ENCODE measurements around the gene AGO4.
"Not testable (repeated sequence)": the region's sequence is repeated elsewhere in the genome, so short reads cannot be mapped to it uniquely, and the experiment has no call there.

AGO4 gene

DNA sequence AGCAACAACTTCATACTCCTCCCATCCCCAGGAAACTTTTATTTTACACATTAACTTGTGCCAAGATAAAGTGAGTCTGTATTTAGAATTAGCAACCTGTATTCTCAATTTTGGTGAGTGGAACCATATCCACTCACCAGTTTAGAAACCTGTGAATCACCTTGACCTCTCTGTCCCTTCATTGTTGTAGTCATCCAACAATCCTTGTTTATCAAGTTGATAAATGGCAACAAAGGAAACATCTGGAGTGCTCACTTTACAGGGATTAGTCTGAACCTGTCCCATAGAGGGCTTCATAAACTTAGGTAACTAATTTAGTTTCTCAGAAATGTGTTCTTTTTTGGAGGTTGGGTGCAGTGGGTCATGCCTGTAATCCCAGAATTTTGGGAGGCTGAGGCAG is 34.1 kb upstream of the AGO4 start:
- no peak for TF ChIP-seq BHLHE40 (IDR thresholded peaks at IDR 0.05; ENCODE audit: borderline replicate concordance)
- ChIA-PET CTCF (no interaction called here), POLR2A (no interaction called here)
- DNase-seq (ENCODE audit: extremely low spot score): no peak

DNA sequence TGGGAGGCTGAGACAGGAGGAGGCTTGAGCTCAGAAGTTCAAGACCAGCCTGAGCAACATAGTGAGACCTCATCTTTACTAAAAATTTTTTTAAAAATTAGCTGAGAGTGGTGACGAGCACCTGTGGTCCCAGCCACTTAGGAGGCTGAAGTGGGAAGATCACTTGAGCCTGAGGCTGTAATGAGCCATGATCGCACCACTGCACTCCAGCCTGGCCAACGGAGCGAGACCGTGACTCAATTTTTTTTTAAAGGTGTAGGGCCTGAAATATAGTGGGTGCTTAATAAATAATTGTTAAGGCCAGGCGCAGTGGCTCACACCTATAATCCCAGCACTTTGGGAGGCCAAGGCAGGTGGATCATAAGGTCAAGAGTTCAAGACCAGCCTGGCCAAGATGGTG is 31.6 kb upstream of the AGO4 start:
- DNase-seq (ENCODE audit: extremely low spot score); POLR2A ChIA-PET: not testable (repeated sequence)
- CTCF ChIA-PET: interaction anchor here (1.9 kb wide), 1 partner anchor 60 kb away, joined by 6 read pairs; no protein-coding TSS in a partner anchor

DNA sequence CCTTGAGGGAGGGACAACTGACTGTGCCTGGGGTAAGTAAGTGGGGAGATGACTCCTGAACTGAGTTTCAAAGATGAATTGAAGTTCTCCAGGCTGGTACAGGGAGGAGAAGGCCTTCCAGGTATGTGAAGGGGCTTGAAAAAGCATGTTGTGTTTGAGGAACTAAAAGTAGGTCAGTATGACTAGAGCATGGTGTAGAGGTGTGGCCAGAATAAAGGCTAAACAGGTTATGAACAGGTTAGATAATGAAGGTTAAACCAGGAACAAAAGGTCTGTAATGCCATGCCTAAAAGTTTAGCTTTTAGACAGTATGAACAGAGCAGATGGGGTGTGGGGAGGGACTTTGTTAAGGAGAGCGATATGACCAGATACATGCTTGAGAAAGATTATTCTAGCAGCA is 30.7 kb upstream of the AGO4 start:
- ChIA-PET CTCF (interaction anchor here (0.9 to 1.9 kb wide), 2 partner anchors 61 to 208 kb away, joined by 4 to 6 read pairs; no protein-coding TSS in a partner anchor), POLR2A (interaction anchor here (1.0 to 1.2 kb wide), 2 partner anchors 8 to 26 kb away, joined by 3 to 6 read pairs; no protein-coding TSS in a partner anchor)
- no peak for TF ChIP-seq HDGF (IDR thresholded peaks at IDR 0.05; ENCODE audit: borderline replicate concordance)
- no peak for TF ChIP-seq LEF1 (IDR thresholded peaks at IDR 0.05; ENCODE audit: borderline replicate concordance)
- no peak for TF ChIP-seq ZNF384 (IDR thresholded peaks at IDR 0.05)
- no peak for TF ChIP-seq FOXM1 (IDR thresholded peaks at IDR 0.05; ENCODE audit: borderline replicate concordance)
- TF ChIP-seq TARDBP (IDR thresholded peaks at IDR 0.05): no peak
- TF ChIP-seq SUZ12 (IDR thresholded peaks at IDR 0.05): no peak
- TF ChIP-seq FOXK2 (IDR thresholded peaks at IDR 0.05): no peak
- TF ChIP-seq, protein P1, sequence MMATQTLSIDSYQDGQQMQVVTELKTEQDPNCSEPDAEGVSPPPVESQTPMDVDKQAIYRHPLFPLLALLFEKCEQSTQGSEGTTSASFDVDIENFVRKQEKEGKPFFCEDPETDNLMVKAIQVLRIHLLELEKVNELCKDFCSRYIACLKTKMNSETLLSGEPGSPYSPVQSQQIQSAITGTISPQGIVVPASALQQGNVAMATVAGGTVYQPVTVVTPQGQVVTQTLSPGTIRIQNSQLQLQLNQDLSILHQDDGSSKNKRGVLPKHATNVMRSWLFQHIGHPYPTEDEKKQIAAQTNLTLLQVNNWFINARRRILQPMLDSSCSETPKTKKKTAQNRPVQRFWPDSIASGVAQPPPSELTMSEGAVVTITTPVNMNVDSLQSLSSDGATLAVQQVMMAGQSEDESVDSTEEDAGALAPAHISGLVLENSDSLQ (IDR thresholded peaks at IDR 0.05): no peak
- no peak for TF ChIP-seq CTBP1 (IDR thresholded peaks at IDR 0.05; ENCODE audit: borderline replicate concordance)
- DNase-seq (ENCODE audit: extremely low spot score): no peak

DNA sequence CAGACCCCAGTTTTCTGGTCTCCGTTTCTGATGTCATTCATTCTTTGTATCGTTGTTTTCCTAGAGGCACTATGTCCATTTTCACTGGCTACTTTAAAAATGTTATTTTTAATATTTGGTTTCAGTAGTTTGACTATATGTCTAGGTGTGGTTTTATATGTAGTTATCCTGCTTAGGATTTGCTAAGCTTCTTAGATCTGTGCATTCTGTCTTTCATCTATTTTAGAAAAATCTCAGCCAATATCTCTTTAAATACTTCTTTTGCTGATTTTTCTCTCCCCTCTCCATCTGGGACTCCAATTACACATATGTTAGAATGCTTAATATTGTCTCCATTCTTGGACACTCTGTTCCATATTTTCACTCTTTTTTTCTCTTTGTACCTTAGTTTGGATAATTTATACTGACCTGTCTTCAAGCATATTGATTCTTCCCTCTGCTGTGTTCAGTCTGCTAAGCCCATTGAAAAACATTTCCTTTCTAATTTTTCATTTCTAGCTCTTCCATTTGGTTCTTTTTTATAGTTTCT is 24.7 kb upstream of the AGO4 start:
- ChIA-PET POLR2A (interaction anchor here (1.0 kb wide), 1 partner anchor 13 kb away, joined by 5 read pairs; the partner anchor contains the start of gene CLSPN), CTCF (no interaction called here)
- TF ChIP-seq ARNT (IDR thresholded peaks at IDR 0.05) (no peak), BHLHE40 (IDR thresholded peaks at IDR 0.05; ENCODE audit: borderline replicate concordance) (no peak), ELF4 (IDR thresholded peaks at IDR 0.05) (no peak), TARDBP (IDR thresholded peaks at IDR 0.05) (no peak), FOXK2 (IDR thresholded peaks at IDR 0.05) (no peak), FOXA1 (IDR thresholded peaks at IDR 0.05) (no peak), CTBP1 (IDR thresholded peaks at IDR 0.05; ENCODE audit: borderline replicate concordance) (no peak), NFRKB (IDR thresholded peaks at IDR 0.05) (no peak), L3MBTL2 (conservative IDR thresholded peaks at IDR 0.05) (no peak), SP1 (IDR thresholded peaks at IDR 0.05) (no peak)
- TF ChIP-seq, protein P1 (IDR thresholded peaks at IDR 0.05): no peak
- no peak for DNase-seq (ENCODE audit: extremely low spot score)

DNA sequence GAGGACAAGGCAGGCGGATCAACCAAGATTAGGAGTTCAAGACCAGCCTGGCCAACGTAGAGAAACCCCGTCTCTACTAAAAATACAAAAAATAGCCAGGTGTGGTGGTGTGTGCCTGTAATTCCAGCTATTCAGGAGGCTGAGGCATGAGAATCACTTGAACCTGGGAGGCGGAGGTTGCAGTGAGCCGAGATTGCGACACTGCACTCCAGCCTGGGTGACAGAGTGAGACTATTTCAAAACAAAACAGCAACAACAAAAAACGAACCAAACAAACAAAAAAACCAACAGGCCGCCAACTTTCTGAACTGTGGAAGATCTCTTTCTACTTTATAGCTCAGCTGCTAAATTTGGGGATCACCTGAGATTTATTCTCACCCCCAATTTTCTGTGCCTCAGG is 23.5 kb upstream of the AGO4 start:
- CTCF ChIA-PET; DNase-seq (ENCODE audit: extremely low spot score): not testable (repeated sequence)
- POLR2A ChIA-PET: interaction anchor here (0.8 kb wide), 1 partner anchor 14 kb away, joined by 3 read pairs; the partner anchor contains the start of gene CLSPN

DNA sequence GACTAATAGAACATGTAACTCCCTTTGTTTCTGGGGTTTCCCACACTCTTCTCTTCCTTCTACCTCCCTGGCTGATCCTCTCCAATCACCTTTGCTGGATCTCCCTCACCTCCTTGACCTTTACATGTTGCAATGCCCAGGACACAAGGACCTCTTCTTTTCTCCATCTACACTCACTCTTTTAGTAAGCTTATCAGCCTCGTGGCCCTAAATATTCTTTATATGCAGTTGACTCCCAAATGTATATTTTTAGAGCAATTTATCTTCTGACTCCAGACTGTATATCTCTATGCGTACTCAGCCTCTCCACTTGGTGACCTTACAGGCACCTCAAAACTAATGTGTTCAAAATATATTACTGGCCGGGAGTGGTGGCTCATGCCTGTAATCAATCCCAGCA is 19.7 kb upstream of the AGO4 start:
- DNase-seq (ENCODE audit: extremely low spot score): no peak
- ChIA-PET CTCF (no interaction called here), POLR2A (interaction anchor here (1.3 kb wide), 1 partner anchor 18 kb away, joined by 3 read pairs; the partner anchor contains the start of gene CLSPN)
- TF ChIP-seq FOXK2 (IDR thresholded peaks at IDR 0.05) (no peak), ARNT (IDR thresholded peaks at IDR 0.05) (no peak), FOXM1 (IDR thresholded peaks at IDR 0.05; ENCODE audit: borderline replicate concordance) (no peak)

DNA sequence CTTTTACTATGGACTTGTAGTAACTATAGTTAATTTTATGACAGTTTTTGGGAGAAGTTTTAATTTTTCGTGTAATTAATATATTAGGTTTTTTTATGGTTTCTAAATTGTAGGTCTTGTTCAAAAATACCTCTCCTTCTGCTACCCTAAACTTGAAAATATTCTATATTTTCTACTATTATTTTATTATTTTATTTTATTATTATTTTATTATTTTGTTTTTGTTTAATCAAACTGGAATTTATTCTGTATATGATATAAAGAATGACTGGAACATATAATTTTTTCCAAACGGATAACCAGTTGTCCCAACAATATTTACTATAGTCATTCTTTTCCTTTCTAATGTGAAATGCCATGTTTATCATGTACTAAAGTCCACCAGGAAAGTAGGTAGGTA is 17.1 kb upstream of the AGO4 start:
- no peak for TF ChIP-seq TARDBP (IDR thresholded peaks at IDR 0.05)
- TF ChIP-seq FOXK2 (IDR thresholded peaks at IDR 0.05): no peak
- no peak for TF ChIP-seq LEF1 (IDR thresholded peaks at IDR 0.05; ENCODE audit: borderline replicate concordance)
- no peak for TF ChIP-seq BHLHE40 (IDR thresholded peaks at IDR 0.05; ENCODE audit: borderline replicate concordance)
- TF ChIP-seq NFRKB (IDR thresholded peaks at IDR 0.05): no peak
- TF ChIP-seq, protein P1 (IDR thresholded peaks at IDR 0.05): no peak
- no peak for TF ChIP-seq HDGF (IDR thresholded peaks at IDR 0.05; ENCODE audit: borderline replicate concordance)
- TF ChIP-seq SP1 (IDR thresholded peaks at IDR 0.05): no peak
- TF ChIP-seq FOXA1 (IDR thresholded peaks at IDR 0.05): no peak
- no peak for TF ChIP-seq SUZ12 (IDR thresholded peaks at IDR 0.05)
- TF ChIP-seq ARNT (IDR thresholded peaks at IDR 0.05): no peak
- TF ChIP-seq CTBP1 (IDR thresholded peaks at IDR 0.05; ENCODE audit: borderline replicate concordance): no peak
- no peak for TF ChIP-seq ZNF384 (IDR thresholded peaks at IDR 0.05)
- TF ChIP-seq L3MBTL2 (conservative IDR thresholded peaks at IDR 0.05): no peak
- CTCF ChIA-PET: no interaction called here
- POLR2A ChIA-PET: interaction anchor here (2.4 kb wide), 1 partner anchor 21 kb away, joined by 9 read pairs; the partner anchor contains the start of gene CLSPN

More for the DNA sequence above, 17.1 kb upstream of the AGO4 start:
- DNase-seq (ENCODE audit: extremely low spot score): no peak
